HG03565 (cell line): Measurements from ENCODE around the gene LMNA.

Source experiments
- ATAC-seq: cut with Tn5 transposase; IDR thresholded peaks from one replicate; pipeline ENCODE4 v1.9.1; 2021; ENCODE audit warnings: mild to moderate bottlenecking, moderate library complexity; ENCODE audit not compliant: unreplicated experiment

Gene LMNA

GRCh38 chr1:156081917-156082308 is 32.6 kb upstream of the LMNA start:
- ATAC-seq, result no peak

DNA sequence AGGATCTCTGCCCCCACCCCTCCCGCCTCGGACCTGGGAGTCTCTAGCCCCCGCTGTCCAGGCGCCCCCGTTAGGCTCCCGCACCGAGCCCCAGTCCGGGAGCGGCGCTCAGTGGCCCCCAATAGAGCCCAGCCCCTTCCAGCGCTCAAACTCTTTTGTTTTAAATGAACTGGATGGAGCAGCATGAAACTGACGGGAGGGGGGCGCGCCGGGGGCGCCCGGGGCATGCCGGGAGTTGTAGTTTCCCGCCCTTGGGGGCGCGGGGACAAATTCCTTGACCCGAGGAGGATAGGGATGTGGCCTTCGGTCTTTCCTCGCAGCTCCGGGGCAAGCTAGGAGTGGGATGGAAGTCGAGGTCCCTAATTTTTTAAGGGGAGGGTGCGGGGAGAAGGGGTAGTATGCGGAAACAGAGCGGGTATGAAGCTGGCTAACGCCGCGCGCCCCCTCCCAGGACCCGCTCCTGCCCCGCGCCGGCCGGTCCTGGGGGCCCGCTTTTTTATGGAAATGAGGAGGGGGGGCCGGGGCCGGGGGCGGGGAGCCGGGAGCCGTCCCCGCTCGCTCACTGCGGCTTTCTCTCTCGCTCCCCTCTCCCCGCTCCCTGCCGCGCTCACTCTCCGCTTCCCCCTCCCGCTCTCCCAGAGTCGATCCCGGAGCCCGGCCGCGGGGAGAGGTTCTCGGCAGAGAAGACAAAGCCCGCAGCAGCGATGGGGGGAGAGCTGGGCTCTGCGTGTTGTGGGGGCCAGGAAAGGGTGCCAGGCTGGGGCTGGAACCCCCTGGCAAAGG is 32.0 kb upstream of the LMNA start, which contains the start of gene MEX3A:
MEX3A (minus strand) TSS at position 157 of the 783 bp plus-strand sequence. CDS start 467 bp downstream, outside the sequence.
- ATAC-seq, result no peak

- ATAC-seq, result no peak
Measured at GRCh38 chr1:156083800-156084790, 30.4 kb upstream of the LMNA start.

- no peak for ATAC-seq
Measured at GRCh38 chr1:156086256-156086662, 28.3 kb upstream of the LMNA start.

GRCh38 chr1:156089704-156090103 is 24.8 kb upstream of the LMNA start:
- ATAC-seq, result no peak

DNA sequence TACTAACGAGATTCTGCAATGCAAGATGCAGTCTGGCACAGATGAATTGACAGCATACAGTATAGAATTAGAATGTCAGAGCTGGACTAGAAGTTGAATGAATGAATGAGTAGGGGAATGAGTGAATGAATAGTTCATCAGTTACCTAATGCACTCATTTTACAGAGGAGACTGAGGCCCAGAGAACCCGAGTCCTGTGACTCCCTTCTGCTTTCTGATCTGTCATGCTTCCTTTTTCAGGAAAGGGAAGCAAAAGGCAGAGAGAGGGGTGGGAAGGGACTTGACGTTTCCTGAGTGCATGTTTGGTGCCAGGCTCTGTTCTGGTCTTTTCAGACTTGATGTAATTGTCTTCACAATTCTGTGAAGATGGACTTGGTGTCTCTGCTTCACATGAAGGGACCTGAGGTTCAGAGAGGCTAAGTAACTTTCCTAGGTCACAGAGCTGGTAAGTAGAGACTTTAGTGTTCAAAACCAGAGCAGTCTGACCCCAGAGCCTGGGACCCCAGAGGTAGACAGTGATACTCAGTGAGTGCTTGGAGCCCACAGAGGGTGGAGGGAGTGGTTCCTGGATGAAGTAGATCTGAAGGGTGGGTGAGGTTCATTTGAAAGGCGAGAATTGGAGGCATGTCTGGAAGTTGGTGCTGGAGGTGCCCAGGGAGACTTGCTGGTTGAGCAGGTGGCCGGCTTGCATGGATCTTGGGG is 24.2 kb upstream of the LMNA start:
- no peak for ATAC-seq

DNA sequence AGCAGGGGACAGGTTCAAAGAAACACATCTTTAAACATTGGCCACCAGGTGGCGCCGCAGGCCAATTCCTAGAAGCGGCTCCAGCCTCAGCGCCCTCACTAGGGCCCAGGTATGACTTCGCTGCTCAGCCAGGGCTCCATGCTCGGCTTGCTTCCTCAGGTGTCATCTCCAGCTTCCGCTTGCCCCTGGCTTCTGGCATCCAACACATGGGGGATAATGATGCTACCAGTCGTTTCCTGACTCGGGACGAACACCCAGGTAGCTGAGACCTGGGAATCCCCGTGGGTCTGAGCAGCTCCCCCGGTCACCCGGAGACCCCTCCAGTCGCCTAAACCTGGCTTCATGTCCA is 23.7 kb upstream of the LMNA start:
- ATAC-seq, result no peak

- ATAC-seq, result no peak
Measured at GRCh38 chr1:156091610-156092009, 22.9 kb upstream of the LMNA start.

DNA sequence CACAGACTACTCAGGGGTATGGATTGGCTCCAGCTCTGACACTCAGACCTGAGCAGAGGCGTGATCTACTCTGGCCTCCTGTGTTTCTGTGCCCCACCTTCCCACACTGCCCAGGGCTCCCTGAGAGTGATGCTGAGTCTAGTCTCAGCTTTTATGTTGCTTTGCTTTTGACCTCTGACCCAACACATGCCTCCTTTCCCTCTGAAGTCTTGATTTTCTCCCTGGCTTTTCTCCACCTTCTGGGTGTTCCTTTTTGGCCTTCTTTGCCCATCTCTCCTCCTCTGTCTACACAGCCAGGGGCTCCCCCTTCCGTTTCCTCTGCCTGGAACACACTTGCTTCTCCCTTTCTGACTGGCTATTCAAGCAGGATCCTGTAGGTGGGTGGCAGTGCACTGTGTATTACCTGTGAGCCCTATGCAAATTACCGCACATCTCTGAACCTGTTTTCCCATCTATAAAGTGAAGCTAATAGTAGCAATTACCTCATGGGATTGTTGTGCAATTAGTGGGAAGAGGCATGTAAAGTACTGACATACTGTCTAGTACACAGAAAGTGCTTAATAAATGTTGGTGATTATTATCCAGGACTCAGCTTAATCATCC is 18.5 kb upstream of the LMNA start:
- ATAC-seq, result no peak

GRCh38 chr1:156096640-156097391 is 17.7 kb upstream of the LMNA start:
- peak; percentile 53 for ATAC-seq

DNA sequence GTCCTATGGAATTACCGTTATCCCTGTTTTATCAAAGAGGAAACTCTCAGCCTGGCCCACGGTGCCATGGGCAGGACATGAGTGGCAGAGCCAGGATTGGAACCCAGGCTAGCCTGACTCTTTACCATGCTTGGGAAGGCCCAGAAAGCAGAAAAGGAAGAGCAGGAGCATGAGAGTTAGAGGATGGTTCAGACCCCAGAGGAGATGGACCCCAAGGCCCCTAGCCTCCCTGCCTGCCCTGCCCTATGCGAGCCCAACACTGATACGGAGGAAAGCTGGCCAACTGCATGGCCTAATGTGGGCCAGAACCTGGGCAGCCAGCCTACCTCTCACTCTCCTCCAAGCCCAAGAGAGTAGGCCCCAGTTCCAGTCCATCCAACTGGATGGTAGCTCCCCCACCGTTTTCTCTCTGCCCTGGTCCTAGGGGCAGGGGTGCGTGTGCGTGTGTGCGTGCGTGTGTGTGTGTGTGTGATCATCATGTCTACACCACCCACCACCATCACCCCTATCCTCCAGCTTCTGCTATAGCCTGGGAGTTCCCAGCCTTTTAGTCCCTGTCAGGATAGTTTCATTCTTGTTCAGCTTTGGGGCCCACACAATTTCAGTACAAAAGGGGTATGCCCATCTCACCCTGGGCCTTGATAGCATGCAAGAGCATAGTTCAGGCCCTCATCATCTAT is 16.9 kb upstream of the LMNA start:
- no peak for ATAC-seq

DNA sequence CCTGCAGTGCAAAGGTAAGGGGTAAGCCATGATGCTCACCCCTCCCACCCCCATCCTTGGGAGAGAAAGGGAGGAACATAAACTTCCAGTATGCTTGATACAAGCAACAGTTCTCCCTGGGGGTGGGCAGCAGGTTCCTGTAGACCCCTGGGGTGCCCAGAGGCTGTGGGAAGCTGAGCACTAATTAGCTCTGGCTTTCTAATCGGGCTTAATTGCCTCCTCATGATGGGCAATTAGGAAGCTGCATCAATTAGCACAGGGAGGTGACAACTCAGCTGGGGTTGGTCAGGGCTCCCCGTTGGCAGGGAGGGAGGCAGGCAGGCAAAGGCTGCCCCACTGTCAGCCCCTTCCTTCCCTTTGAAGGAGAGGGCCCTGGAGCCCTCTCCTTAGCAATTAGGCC is 15.7 kb upstream of the LMNA start:
- no peak for ATAC-seq

DNA sequence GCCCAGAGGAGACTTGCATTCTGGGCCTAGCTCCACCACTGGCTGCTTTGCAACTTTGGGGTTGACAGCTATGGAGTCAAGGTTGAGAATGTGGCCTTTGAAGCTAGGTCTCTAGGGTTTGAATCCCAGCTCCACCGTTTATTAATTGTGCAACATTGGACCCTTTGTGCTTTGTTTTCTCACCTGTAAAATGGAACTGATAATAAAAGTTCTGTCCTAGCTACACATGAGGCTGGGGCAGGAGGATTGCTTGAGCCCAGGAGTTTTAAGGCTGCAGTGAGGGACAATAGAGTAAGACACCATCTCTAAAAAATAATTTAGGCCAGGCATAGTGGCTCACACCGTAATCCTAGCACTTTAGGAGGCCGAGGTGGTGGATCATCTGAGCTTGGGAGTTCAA is 15.2 kb upstream of the LMNA start:
- no peak for ATAC-seq

GRCh38 chr1:156100205-156100995 is 14.1 kb upstream of the LMNA start:
- ATAC-seq, result no peak

- no peak for ATAC-seq
Measured at GRCh38 chr1:156101880-156102279, 12.6 kb upstream of the LMNA start.

DNA sequence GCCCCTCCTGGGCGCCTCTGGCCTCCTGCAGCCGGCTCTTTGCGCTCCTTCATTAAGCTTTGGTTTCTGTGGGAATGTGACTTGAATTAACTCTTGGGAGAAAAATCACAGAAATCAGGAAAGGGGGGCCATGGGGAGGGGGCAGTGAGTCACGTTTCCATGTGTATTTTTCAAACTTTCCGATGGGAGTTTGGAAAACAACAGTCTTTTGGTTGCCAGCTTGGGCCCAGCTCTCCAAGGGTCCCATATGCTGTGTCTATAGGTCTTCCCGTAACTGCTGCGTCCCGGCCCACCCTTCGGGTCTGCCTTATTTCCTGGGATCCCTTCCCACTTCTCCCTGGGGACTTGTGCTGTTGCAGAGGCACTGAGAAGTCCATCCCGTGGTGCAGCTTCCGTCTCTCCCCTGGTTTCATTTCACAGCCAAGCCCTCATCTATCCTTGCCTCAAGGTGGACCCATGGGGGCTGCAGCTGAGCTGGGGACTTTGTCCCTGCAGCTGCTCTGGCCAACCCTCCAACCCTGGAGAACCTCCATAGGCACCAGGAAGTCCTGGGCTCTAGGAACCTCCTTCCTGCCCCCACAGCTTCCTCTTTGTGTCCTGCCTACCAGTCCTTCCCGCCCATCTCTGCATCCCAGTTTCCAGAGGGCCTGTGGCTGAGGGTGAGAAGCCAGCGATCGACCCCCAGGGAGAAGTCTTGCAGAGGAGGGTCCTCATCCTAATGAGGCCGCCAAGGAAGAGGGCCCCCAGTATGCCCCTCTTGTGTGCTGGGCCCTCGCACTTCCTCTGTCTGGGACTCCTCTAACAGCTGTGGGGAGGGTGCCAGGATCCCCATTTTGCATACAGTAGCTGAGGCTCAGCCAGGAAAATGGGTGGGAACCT is 11.6 kb upstream of the LMNA start:
- ATAC-seq, result no peak

DNA sequence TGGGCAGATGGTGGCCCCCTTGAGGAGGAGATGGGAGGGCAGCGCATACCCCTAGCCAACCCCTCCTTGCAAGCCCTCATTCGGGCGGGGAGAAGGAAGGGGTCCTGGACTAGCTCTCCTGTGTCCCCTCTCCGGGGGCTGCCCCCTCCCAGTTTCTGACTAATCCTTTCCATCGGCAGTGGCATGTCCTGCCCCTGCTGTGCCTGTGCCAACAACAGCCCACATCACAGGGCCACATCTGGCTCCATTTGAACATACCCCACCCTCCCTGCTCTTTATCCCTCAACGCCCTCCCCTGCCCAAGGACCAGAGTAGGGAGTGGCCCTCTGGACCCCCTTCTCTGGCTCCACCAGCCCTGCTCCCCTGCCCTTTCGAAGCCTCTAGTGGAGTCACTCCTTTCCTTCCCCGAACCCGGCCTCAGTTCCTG is 11.0 kb upstream of the LMNA start:
- no peak for ATAC-seq
